Measurements from ENCODE around the gene GOSR1.

DNA sequence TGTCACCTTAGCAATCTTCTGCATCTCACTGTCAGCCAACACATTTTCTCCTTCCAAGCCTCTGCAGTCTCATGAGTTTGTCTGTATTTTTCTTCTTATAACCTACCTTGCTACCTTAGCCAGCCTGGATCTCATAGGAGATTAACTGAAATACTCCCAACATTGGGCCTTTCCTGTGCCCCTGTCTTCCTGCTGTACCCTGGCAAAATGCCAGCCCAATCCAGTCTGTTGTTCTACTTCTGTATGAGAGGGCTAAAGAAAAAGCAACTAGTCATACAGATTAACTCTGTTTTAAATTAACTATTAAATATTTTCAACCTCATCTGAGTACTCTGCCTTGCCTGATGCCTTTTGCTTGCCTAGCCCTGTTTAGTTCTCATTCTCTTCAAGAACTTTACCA lies 18.4 kb downstream of the GOSR1 start:
- TF ChIP-seq CTCF (IDR thresholded peaks at IDR 0.05) (no peak), POLR2A (IDR thresholded peaks at IDR 0.05) (no peak)
